RWPE1 (cell line): ENCODE measurements around the gene TACSTD2.
"Not testable (repeated sequence)": the region's sequence is repeated elsewhere in the genome, so short reads cannot be mapped to it uniquely, and the experiment has no call there.

Source experiments
- CTCF ChIA-PET: fragments of 350-600 bp; sonication (Branson Sonifier 250); formaldehyde crosslinking; extraction: SDS; loops from one replicate; lab custom pipeline; 2021; lab: Yijun Ruan, JAX
- POLR2A ChIA-PET: fragments of 400-600 bp; formaldehyde crosslinking; extraction: SDS; loops from one replicate; lab custom pipeline; 2020; ENCODE audit warnings: antibody characterized with exemption; ENCODE audit not compliant: low non-redundant PET; lab: Yijun Ruan, JAX
- DNase-seq: peaks from one replicate; pipeline ENCODE4 v3.0.0; 2012; ENCODE audit warnings: low spot score
- H3K27ac ChIP-seq: fragments of 450-650 bp; 2 replicates; pipeline ENCODE4 v1.5.1; 2017
- CTCF ChIP-seq: fragments of 450-650 bp; conservative IDR thresholded peaks from 2 replicates; pipeline ENCODE4 v1.5.1; 2017; ENCODE audit warnings: low read depth, mild to moderate bottlenecking

Gene TACSTD2

GRCh38 chr1:58561633-58562032 is 15.4 kb downstream of the TACSTD2 start:
- no peak for DNase-seq
- no peak for TF ChIP-seq CTCF
- H3K27ac ChIP-seq, result no peak overlapping the region
- POLR2A ChIA-PET, result no interaction called here
- CTCF ChIA-PET, result no interaction called here

- CTCF ChIA-PET, result no interaction called here
- H3K27ac ChIP-seq, result no peak overlapping the region
- POLR2A ChIA-PET, result no interaction called here
- DNase-seq, result no peak
- TF ChIP-seq CTCF, result no peak
Observed at GRCh38 chr1:58555393-58555792, 21.7 kb downstream of the TACSTD2 start.

GRCh38 chr1:58551186-58552140 is 25.6 kb downstream of the TACSTD2 start:
- H3K27ac ChIP-seq, result no peak overlapping the region
- ChIA-PET POLR2A (no interaction called here), CTCF (interaction anchor here (0.7 kb wide), 1 partner anchor 35 kb away, joined by 3 read pairs; no protein-coding TSS in a partner anchor)
- no peak for TF ChIP-seq CTCF
- DNase-seq, result no peak

- DNase-seq, H3K27ac ChIP-seq: not testable (repeated sequence)
- ChIA-PET CTCF (interaction anchor here (0.6 to 0.9 kb wide), 3 partner anchors 102 to 1353 kb away, joined by 3 to 4 read pairs (median 3); no protein-coding TSS in a partner anchor), POLR2A (interaction anchor here (0.6 kb wide), 1 partner anchor 28 kb away, joined by 3 read pairs; no protein-coding TSS in a partner anchor)
Observed at GRCh38 chr1:58549291-58549690, 27.8 kb downstream of the TACSTD2 start.

GRCh38 chr1:58548371-58548770 is 28.7 kb downstream of the TACSTD2 start:
- DNase-seq, result no peak
- ChIA-PET CTCF (interaction anchor here (0.9 kb wide), 1 partner anchor 104 kb away, joined by 3 read pairs; no protein-coding TSS in a partner anchor), POLR2A (no interaction called here)
- TF ChIP-seq CTCF, result no peak
- no peak overlapping the region for H3K27ac ChIP-seq

GRCh38 chr1:58546520-58547308 is 30.3 kb downstream of the TACSTD2 start, which contains the start of gene OMA1:
Gene OMA1, minus strand, starts transcription at chr1:58546726. Its CDS starts 7,432 bp downstream, at chr1:58539294.
- TF ChIP-seq CTCF, result peak; percentile 92
- POLR2A ChIA-PET, result interaction anchor here (0.5 to 0.9 kb wide), 3 partner anchors 11 to 29 kb away, joined by 3 read pairs; no protein-coding TSS in a partner anchor
- DNase-seq, result peak; percentile 91
- peak within 1 kb of the TSS; percentile 97 for H3K27ac ChIP-seq
- CTCF ChIA-PET, result interaction anchor here (0.6 to 1.6 kb wide), 11 partner anchors 10 to 1222 kb away, joined by 3 to 8 read pairs (median 4); no protein-coding TSS in a partner anchor
